ENCODE data around the gene NFIA.
"Not testable (repeated sequence)": the region's sequence is repeated elsewhere in the genome, so short reads cannot be mapped to it uniquely, and the experiment has no call there.

The NFIA gene

GRCh38 chr1:61109158-61109557, 26.8 kb downstream of the NFIA start:
- no peak for DNase-seq

- DNase-seq: no peak
Observed at GRCh38 chr1:61109910-61110309, 27.5 kb downstream of the NFIA start.

GRCh38 chr1:61110554-61110953, 28.2 kb downstream of the NFIA start:
- no peak for DNase-seq

- DNase-seq: no peak
Observed at GRCh38 chr1:61111084-61112004, 29.0 kb downstream of the NFIA start.

GRCh38 chr1:61114178-61114870, 32.0 kb downstream of the NFIA start:
- DNase-seq: no peak

- DNase-seq: no peak
Observed at GRCh38 chr1:61115436-61115835, 33.1 kb downstream of the NFIA start.

GRCh38 chr1:61116421-61116820, 34.1 kb downstream of the NFIA start:
- no peak for DNase-seq

GRCh38 chr1:61117283-61117682, 34.9 kb downstream of the NFIA start:
- no peak for DNase-seq

- no peak for DNase-seq
Observed at GRCh38 chr1:61119085-61119484, 36.7 kb downstream of the NFIA start.

GRCh38 chr1:61120246-61120840, 38.0 kb downstream of the NFIA start:
- DNase-seq: no peak

- DNase-seq: no peak
Observed at GRCh38 chr1:61120998-61121397, 38.6 kb downstream of the NFIA start.

- DNase-seq: no peak
Observed at GRCh38 chr1:61121631-61122030, 39.3 kb downstream of the NFIA start.

- DNase-seq: no peak
Observed at GRCh38 chr1:61122389-61122788, 40.0 kb downstream of the NFIA start.

- DNase-seq: no peak
Observed at GRCh38 chr1:61123326-61123725, 41.0 kb downstream of the NFIA start.

- no peak for DNase-seq
Observed at GRCh38 chr1:61124078-61124477, 41.7 kb downstream of the NFIA start.

- no peak for DNase-seq
Observed at GRCh38 chr1:61124696-61125095, 42.3 kb downstream of the NFIA start.

- DNase-seq: no peak
Observed at GRCh38 chr1:61125263-61125662, 42.9 kb downstream of the NFIA start.

GRCh38 chr1:61125895-61126294, 43.5 kb downstream of the NFIA start:
- no peak for DNase-seq

GRCh38 chr1:61126843-61127242, 44.5 kb downstream of the NFIA start:
- not testable (repeated sequence) for DNase-seq

- DNase-seq: no peak
Observed at GRCh38 chr1:61130338-61131000, 48.1 kb downstream of the NFIA start.

- DNase-seq: no peak
Observed at GRCh38 chr1:61131248-61131647, 48.9 kb downstream of the NFIA start.

GRCh38 chr1:61131716-61132115, 49.4 kb downstream of the NFIA start:
- no peak for DNase-seq

GRCh38 chr1:61132176-61132638, 49.8 kb downstream of the NFIA start:
- no peak for DNase-seq
